Ovary (tissue), 9 donors: ENCODE data around the gene VSIG10L2. TPM values are rescaled to one million over a fixed set of nuclear protein-coding genes. Genes with fewer than 3 reads are reported as not detected.
"Not testable (repeated sequence)": the region's sequence is repeated elsewhere in the genome, so short reads cannot be mapped to it uniquely, and the experiment has no call there.

Source experiments
- DNase-seq, 5 donors: peaks; one replicate each; pipeline ENCODE4 v3.0.0-alpha.2; 2019 to 2020
- H3K27ac ChIP-seq, 2 donors: fragments of 200-600 bp; one replicate each; pipeline versions ENCODE4 v1.5.1 to v1.8.0; 2019 to 2022
- H3K27me3 ChIP-seq: fragments of 200-600 bp; one replicate; pipeline ENCODE4 v1.8.0; 2022
- H3K36me3 ChIP-seq: fragments of 200-600 bp; sonication (generic); one replicate; pipeline ENCODE4 v1.5.1; 2019
- H3K4me1 ChIP-seq: one replicate; pipeline ENCODE4 v1.8.1; 2013; ENCODE audit warnings: mild to moderate bottlenecking, moderate library complexity; ENCODE audit not compliant: insufficient read depth
- H3K4me3 ChIP-seq: fragments of 200-600 bp; sonication (generic); one replicate; pipeline ENCODE4 v1.5.1; 2017
- H3K9me3 ChIP-seq, 2 donors: fragments of 200-600 bp in 1 of 2; sonication (generic) in 1 of 2; one replicate each; pipeline versions ENCODE4 v1.5.1 to v1.8.1; 2013 to 2019; ENCODE audit warnings: mild to moderate bottlenecking in 1 of 2, moderate library complexity in 1 of 2
- CTCF ChIP-seq, 3 donors: fragments of 450-650 bp in 2 of 3; fragments of 200-600 bp in 1 of 3; IDR thresholded peaks; one replicate each; pipeline versions ENCODE4 v1.5.1 to v1.8.0; 2016 to 2022; ENCODE audit warnings: antibody characterized with exemption in 3 of 3, mild to moderate bottlenecking in 1 of 3
- EP300 ChIP-seq: sonication (generic); formaldehyde crosslinking; IDR thresholded peaks from one replicate; pipeline ENCODE4 v1.6.1; 2017; ENCODE audit warnings: antibody characterized with exemption
- POLR2A ChIP-seq: fragments of 450-650 bp; IDR thresholded peaks from one replicate; pipeline ENCODE4 v1.6.1; 2017; ENCODE audit warnings: antibody characterized with exemption, mild to moderate bottlenecking, moderate library complexity
- WGBS, 3 donors: extraction: QIAGEN DNeasy Blood & Tissue Kit in 1 of 3; methylation state at CpG; one replicate each; pipeline versions ENCODE4 v1.1.5 to v1.1.7; 2013 to 2017; 5-methylcytosine and 5-hydroxymethylcytosine counted together
- intact Hi-C, 4 donors: fragments of 100-400 bp; cut with DNase I; formaldehyde crosslinking; loops; one replicate each; pipeline versions ENCODE4 v1.11.0 to v1.15.1; 2022 to 2023
- polyA plus RNA-seq, 2 donors: library from polyadenylated mRNA; stranded (reverse); fragments of 200-250 nt in 1 of 2; fragments of 350-450 nt in 1 of 2; fragmentation: Illumina TruSeq in 1 of 2; extraction: RNeasy Lipid Tissue Mini Kit (QIAGEN cat#74804) in 1 of 2; gene quantifications; one replicate each; pipeline ENCODE4 v1.2.3, GENCODE V29; 2013 to 2014
- total RNA-seq, 7 donors: library from RNA; depleted of rRNA in 2 of 7; stranded (reverse); fragments of >200 nt in 2 of 7; fragmentation: NEBNext Ultra II Directional in 3 of 7; extraction: Animal tissue kit (Norgen Biotek cat#: 25700) in 3 of 7; gene quantifications; one replicate each; pipeline versions ENCODE4 v1.1.0 to v1.2.4, GENCODE V29; 2016 to 2023
- donor health status: DM: no; HTN: no; CAD: no; lungs with moderate emphysema.
- donor health status: DM: no; HTN: no; CAD: no.
- donor health status: Bipolar disorder and iron deficiency.
- donor health status: DM: yes; HTN: yes; CAD: no.
- donor health status: DM: no; HTN: no; CAD: no.
- donor health status: DM: yes; HTN: yes; CAD: no.

Gene VSIG10L2
- total and polyA plus RNA-seq, 9 donors: 0.08 to 3.3 (median 0.57) TPM

GRCh38 chr11:125978778-125979407 is 33.0 kb downstream of the VSIG10L2 start:
- TF ChIP-seq POLR2A (no peak), EP300 (no peak), CTCF (IDR thresholded peaks at IDR 0.05) (no peak)
- Histone ChIP-seq H3K27ac (peak overlapping the region in 1 of 2 donors; percentile 44), H3K36me3 (no peaks in the 10 kb centered on the region), H3K4me1 (peaks cover 3% of the 10 kb centered on the region), H3K9me3 (no peaks in the 10 kb centered on the region), H3K4me3 (no peak overlapping the region), H3K27me3 (no peaks in the 10 kb centered on the region)
- intact Hi-C loops: no loop called here
- DNase-seq: no peak
- WGBS, 3 donors: 23 to 26% (median 23%) methylated on average over 3 of the region's 3 CpGs

- DNase-seq: no peak
- Histone ChIP-seq H3K27me3 (no peaks in the 10 kb centered on the region), H3K36me3 (no peaks in the 10 kb centered on the region), H3K4me3 (no peak overlapping the region), H3K27ac (peak overlapping the region in 1 of 2 donors; percentile 44), H3K9me3 (no peaks in the 10 kb centered on the region), H3K4me1 (peaks cover 3% of the 10 kb centered on the region)
- TF ChIP-seq POLR2A (no peak), EP300 (no peak), CTCF (IDR thresholded peaks at IDR 0.05) (no peak)
- intact Hi-C loops: no loop called here
- WGBS, 3 donors: 76 to 80% (median 78%) methylated on average over 3 of the region's 3 CpGs
These were observed 33.7 kb downstream of the VSIG10L2 start for GRCh38 chr11:125979511-125979910.

GRCh38 chr11:125980436-125980835 is 34.6 kb downstream of the VSIG10L2 start:
- no peak overlapping the region for H3K4me3 ChIP-seq
- intact Hi-C loops: no loop called here
- 94 to 96% (median 95%) methylated on average over 8 of the region's 8 CpGs for WGBS, 3 donors
- H3K9me3 ChIP-seq: no peaks in the 10 kb centered on the region
- H3K36me3 ChIP-seq: no peaks in the 10 kb centered on the region
- no peaks in the 10 kb centered on the region for H3K27me3 ChIP-seq
- no peak for DNase-seq
- H3K27ac ChIP-seq: no peak overlapping the region
- H3K4me1 ChIP-seq: peaks cover 3% of the 10 kb centered on the region
- TF ChIP-seq POLR2A (no peak), CTCF (IDR thresholded peaks at IDR 0.05) (no peak), EP300 (no peak)

GRCh38 chr11:125982348-125982730 is 36.5 kb downstream of the VSIG10L2 start:
- H3K4me1 ChIP-seq: peaks cover 3% of the 10 kb centered on the region
- no peak for DNase-seq
- TF ChIP-seq POLR2A (no peak), EP300 (no peak), CTCF (IDR thresholded peaks at IDR 0.05) (no peak)
- no peaks in the 10 kb centered on the region for H3K36me3 ChIP-seq
- H3K27ac ChIP-seq: no peak overlapping the region
- H3K27me3 ChIP-seq: no peaks in the 10 kb centered on the region
- H3K9me3 ChIP-seq: no peaks in the 10 kb centered on the region
- H3K4me3 ChIP-seq: no peak overlapping the region
- intact Hi-C loops: no loop called here
- 86 to 92% (median 88%) methylated on average over 3 of the region's 3 CpGs for WGBS, 3 donors

- H3K36me3 ChIP-seq, H3K27me3 ChIP-seq, H3K27ac ChIP-seq, H3K9me3 ChIP-seq, DNase-seq, H3K4me3 ChIP-seq, intact Hi-C loops, H3K4me1 ChIP-seq: not testable (repeated sequence)
- WGBS, 3 donors: 96 to 99% (median 98%) methylated on average over 6 of the region's 6 CpGs
These were observed 40.1 kb downstream of the VSIG10L2 start for GRCh38 chr11:125985956-125986355.
